Stomach (tissue), 4 donors: ENCODE data around the gene PMM2.

ENCODE experiments used
- CTCF ChIP-seq, 7 experiments: fragments of 450-650 bp in 4 of 7; fragments of 200-600 bp in 3 of 7; sonication (generic) in 3 of 7; IDR thresholded peaks; one replicate each; pipeline ENCODE4 v1.5.1; 2016 to 2019; ENCODE audit warnings: antibody characterized with exemption in 7 of 7, control low read depth in 2 of 7, mild to moderate bottlenecking in 1 of 7
- EP300 ChIP-seq: sonication (generic); formaldehyde crosslinking; IDR thresholded peaks from one replicate; pipeline ENCODE4 v1.6.1; 2017; ENCODE audit warnings: antibody characterized with exemption

GRCh38 chr16:8822403-8822802, 24.8 kb downstream of the PMM2 start:
- TF ChIP-seq CTCF (IDR thresholded peaks at IDR 0.05) (no peak), EP300 (no peak)
